ENCODE measurements around the gene ANKS1B.
"Not testable (repeated sequence)": the region's sequence is repeated elsewhere in the genome, so short reads cannot be mapped to it uniquely, and the experiment has no call there.

ANKS1B gene

DNA sequence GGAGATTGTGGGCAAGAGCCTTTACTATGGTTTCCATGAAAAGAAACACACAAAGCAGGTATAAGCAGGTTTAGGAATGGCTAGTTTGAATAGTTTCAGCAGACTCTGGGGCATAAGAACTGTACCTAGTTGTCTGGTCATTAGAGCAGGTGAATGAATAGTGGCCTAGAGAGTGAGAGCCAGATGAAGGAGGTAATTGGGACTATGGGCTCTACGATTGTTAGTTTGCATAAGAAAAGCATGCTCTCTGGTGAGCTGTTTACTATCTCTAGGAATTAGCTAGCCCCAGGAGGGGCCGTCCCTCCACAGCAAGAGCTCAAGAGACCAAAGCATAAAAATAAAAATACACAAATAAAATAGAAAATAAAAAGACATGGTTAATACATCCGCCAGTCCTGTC is 734.6 kb downstream of the ANKS1B start:
- no peaks in the 10 kb centered on the region for H3K36me3 ChIP-seq (ENCODE audit: insufficient read depth, low read length)
- no peak overlapping the region for H2AFZ ChIP-seq (ENCODE audit: low read depth, low read length)
- no peaks in the 10 kb centered on the region for H3K27me3 ChIP-seq (ENCODE audit: insufficient read depth, low read length)
- peaks cover 6% of the 10 kb centered on the region for H3K4me1 ChIP-seq (ENCODE audit: insufficient read depth, low read length)
- H3K4me3 ChIP-seq (ENCODE audit: low read length) = no peak overlapping the region
- H3K9me3 ChIP-seq (ENCODE audit: low read length) = no peaks in the 10 kb centered on the region

GRCh38 chr12:99249543-99249942 is 735.2 kb downstream of the ANKS1B start:
- H3K4me3 ChIP-seq (ENCODE audit: low read length) = no peak overlapping the region
- H3K36me3 ChIP-seq (ENCODE audit: insufficient read depth, low read length) = no peaks in the 10 kb centered on the region
- H2AFZ ChIP-seq (ENCODE audit: low read depth, low read length) = no peak overlapping the region
- H3K27me3 ChIP-seq (ENCODE audit: insufficient read depth, low read length) = no peaks in the 10 kb centered on the region
- H3K4me1 ChIP-seq (ENCODE audit: insufficient read depth, low read length) = peaks cover 6% of the 10 kb centered on the region
- H3K9me3 ChIP-seq (ENCODE audit: low read length) = no peaks in the 10 kb centered on the region

DNA sequence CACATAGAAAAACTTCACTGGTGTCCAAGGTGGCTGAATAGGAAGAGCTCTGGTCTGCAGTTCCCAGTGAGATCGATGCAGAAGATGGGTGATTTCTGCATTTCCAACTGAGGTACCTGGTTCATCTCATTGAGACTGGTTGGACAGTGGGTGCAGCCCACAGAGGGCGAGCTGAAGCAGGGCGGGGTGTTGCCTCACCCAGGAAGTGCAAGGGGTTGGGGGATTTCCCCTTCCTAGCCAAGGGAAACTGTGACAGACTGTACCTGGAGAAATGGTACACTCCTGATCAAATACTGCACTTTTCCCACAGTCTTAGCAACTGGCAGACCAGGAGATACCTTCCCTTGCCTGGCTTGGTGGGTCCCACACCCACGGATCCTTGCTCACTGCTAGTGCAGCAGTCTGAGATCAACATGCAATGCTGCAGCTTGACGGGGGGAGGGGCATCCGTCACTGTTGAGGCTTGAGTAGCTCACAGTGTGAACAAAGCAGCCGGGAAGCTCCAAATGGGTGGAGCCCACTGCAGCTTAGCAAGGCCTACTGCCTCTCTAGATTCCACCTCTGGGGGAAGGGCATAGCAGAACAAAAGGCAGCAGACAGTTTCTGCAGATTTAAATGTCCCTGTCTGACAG is 746.7 kb downstream of the ANKS1B start:
- peaks cover 14% of the 10 kb centered on the region for H3K4me1 ChIP-seq (ENCODE audit: insufficient read depth, low read length)
- not testable (repeated sequence) for H3K9me3 ChIP-seq (ENCODE audit: low read length); H3K36me3 ChIP-seq (ENCODE audit: insufficient read depth, low read length); H3K27me3 ChIP-seq (ENCODE audit: insufficient read depth, low read length)
- peak overlapping the region; percentile 15 for H3K4me3 ChIP-seq (ENCODE audit: low read length)
- H2AFZ ChIP-seq (ENCODE audit: low read depth, low read length) = peak overlapping the region; percentile 46

DNA sequence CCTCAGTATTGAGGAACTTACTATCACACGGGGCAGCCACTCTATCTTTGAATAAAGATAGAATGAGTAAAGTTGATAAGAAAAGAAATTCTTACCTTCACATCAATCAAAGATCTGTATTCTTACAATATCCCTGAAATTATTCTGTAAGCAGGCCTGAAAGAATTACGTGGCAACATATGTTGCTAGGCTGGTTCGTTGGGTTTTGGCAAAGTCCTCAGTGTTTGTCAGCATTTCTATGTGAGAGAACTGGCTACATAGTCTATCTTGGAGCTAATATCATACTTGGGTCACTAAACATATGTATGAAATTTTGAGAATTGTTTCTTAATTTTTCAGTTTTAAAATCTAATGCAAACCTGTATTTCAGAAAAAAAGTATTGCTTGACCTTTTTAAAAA is 749.4 kb downstream of the ANKS1B start:
- no peak overlapping the region for H3K4me3 ChIP-seq (ENCODE audit: low read length)
- H2AFZ ChIP-seq (ENCODE audit: low read depth, low read length) = no peak overlapping the region
- H3K27me3 ChIP-seq (ENCODE audit: insufficient read depth, low read length) = no peaks in the 10 kb centered on the region
- peaks cover 2% of the 10 kb centered on the region for H3K9me3 ChIP-seq (ENCODE audit: low read length)
- peaks cover 14% of the 10 kb centered on the region for H3K4me1 ChIP-seq (ENCODE audit: insufficient read depth, low read length)
- H3K36me3 ChIP-seq (ENCODE audit: insufficient read depth, low read length) = no peaks in the 10 kb centered on the region

DNA sequence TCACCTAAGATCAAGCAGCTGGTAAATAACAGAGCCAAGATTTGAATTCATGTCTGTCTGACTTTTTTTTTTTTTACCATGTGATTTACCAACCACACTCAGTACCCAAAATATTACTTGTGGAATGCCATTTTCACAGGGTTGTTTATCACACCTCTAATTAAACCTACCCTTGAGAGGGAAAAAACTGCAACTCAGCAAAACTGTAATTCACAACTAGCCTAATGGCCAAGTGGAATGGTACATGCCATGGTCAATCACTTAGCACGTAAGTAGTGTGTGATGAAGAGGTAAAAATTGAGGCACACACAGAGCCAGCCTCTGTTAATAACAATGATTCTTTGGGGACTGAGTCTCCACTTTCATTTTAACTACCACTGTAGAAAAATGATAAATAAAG is 750.0 kb downstream of the ANKS1B start:
- H3K4me3 ChIP-seq (ENCODE audit: low read length) = no peak overlapping the region
- no peak overlapping the region for H2AFZ ChIP-seq (ENCODE audit: low read depth, low read length)
- peaks cover 14% of the 10 kb centered on the region for H3K4me1 ChIP-seq (ENCODE audit: insufficient read depth, low read length)
- peaks cover 2% of the 10 kb centered on the region for H3K9me3 ChIP-seq (ENCODE audit: low read length)
- H3K36me3 ChIP-seq (ENCODE audit: insufficient read depth, low read length) = no peaks in the 10 kb centered on the region
- H3K27me3 ChIP-seq (ENCODE audit: insufficient read depth, low read length) = no peaks in the 10 kb centered on the region

- Histone ChIP-seq H2AFZ (ENCODE audit: low read depth, low read length) (no peak overlapping the region), H3K4me1 (ENCODE audit: insufficient read depth, low read length) (no peaks in the 10 kb centered on the region), H3K9me3 (ENCODE audit: low read length) (peaks cover 2% of the 10 kb centered on the region), H3K27me3 (ENCODE audit: insufficient read depth, low read length) (no peaks in the 10 kb centered on the region), H3K4me3 (ENCODE audit: low read length) (no peak overlapping the region), H3K36me3 (ENCODE audit: insufficient read depth, low read length) (no peaks in the 10 kb centered on the region)
These were observed 752.4 kb downstream of the ANKS1B start for GRCh38 chr12:99232324-99232723.

DNA sequence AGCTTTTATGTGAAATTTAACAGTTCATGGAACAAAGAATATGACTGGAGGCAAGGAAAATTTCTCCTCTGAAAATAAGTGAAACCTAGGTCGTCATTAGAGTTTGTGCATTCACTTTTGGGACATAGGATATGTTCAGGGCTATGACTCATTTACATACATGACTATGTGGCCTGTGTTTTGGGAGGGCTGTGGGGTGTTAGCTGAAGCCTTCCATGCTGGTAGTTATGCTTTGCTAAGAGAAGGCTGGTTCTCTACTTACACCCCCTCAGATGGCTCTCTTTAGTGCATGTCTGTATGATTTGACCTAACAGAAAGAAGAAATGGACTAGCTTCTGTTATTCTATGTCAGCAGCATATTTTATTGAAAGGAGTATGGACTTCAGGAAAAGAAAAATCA is 753.7 kb downstream of the ANKS1B start:
- no peaks in the 10 kb centered on the region for H3K9me3 ChIP-seq (ENCODE audit: low read length)
- H2AFZ ChIP-seq (ENCODE audit: low read depth, low read length) = no peak overlapping the region
- H3K4me1 ChIP-seq (ENCODE audit: insufficient read depth, low read length) = no peaks in the 10 kb centered on the region
- H3K36me3 ChIP-seq (ENCODE audit: insufficient read depth, low read length) = no peaks in the 10 kb centered on the region
- H3K4me3 ChIP-seq (ENCODE audit: low read length) = no peak overlapping the region
- no peaks in the 10 kb centered on the region for H3K27me3 ChIP-seq (ENCODE audit: insufficient read depth, low read length)

GRCh38 chr12:99224237-99224636 is 760.5 kb downstream of the ANKS1B start:
- peaks cover 2% of the 10 kb centered on the region for H3K9me3 ChIP-seq (ENCODE audit: low read length)
- no peaks in the 10 kb centered on the region for H3K36me3 ChIP-seq (ENCODE audit: insufficient read depth, low read length)
- no peak overlapping the region for H3K4me3 ChIP-seq (ENCODE audit: low read length)
- no peaks in the 10 kb centered on the region for H3K4me1 ChIP-seq (ENCODE audit: insufficient read depth, low read length)
- no peak overlapping the region for H2AFZ ChIP-seq (ENCODE audit: low read depth, low read length)
- no peaks in the 10 kb centered on the region for H3K27me3 ChIP-seq (ENCODE audit: insufficient read depth, low read length)

DNA sequence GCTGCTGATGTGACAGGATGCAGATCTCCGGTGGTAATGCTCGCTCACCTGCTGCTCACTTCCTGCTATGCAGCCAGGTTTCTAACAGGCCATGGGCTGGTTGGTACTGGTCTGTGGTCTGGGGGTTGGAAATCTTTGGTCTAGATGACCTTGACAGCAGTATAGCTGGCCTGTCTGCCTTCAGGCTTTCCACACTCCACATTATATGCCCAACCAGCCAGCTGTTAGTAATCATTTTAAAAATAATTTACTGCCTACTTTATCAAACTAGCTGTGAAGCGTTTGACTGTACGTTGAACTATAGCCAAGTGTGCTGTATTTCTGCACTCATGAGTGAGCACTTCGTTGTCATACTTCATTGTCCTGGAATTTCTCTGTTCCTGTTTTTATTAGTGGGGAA is 761.2 kb downstream of the ANKS1B start:
- H2AFZ ChIP-seq (ENCODE audit: low read depth, low read length) = no peak overlapping the region
- H3K4me3 ChIP-seq (ENCODE audit: low read length) = no peak overlapping the region
- H3K36me3 ChIP-seq (ENCODE audit: insufficient read depth, low read length) = no peaks in the 10 kb centered on the region
- H3K9me3 ChIP-seq (ENCODE audit: low read length) = peaks cover 2% of the 10 kb centered on the region
- H3K4me1 ChIP-seq (ENCODE audit: insufficient read depth, low read length) = no peaks in the 10 kb centered on the region
- H3K27me3 ChIP-seq (ENCODE audit: insufficient read depth, low read length) = no peaks in the 10 kb centered on the region

- Histone ChIP-seq H3K4me3 (ENCODE audit: low read length) (no peak overlapping the region), H2AFZ (ENCODE audit: low read depth, low read length) (no peak overlapping the region), H3K36me3 (ENCODE audit: insufficient read depth, low read length) (no peaks in the 10 kb centered on the region), H3K9me3 (ENCODE audit: low read length) (peaks cover 5% of the 10 kb centered on the region), H3K4me1 (ENCODE audit: insufficient read depth, low read length) (no peaks in the 10 kb centered on the region), H3K27me3 (ENCODE audit: insufficient read depth, low read length) (no peaks in the 10 kb centered on the region)
These were observed 771.7 kb downstream of the ANKS1B start for GRCh38 chr12:99213047-99213446.

DNA sequence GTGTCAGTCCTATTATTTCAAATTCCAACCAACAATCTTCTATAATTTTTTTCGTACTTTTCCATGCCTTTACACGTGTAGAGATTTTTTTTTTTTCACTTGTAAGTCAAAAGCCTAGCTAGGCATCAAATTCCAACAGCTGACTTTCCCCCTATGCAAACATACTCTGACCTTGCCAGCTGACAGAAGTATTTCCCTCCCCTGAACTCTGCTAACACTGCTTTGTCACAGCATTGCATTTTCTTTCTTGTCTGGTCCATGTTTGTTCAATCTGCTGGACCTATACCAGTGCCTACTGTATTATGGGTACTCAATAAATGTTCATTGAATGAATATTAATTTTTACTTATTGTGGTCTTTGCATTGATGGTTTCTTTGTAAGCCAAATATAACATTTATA is 772.5 kb downstream of the ANKS1B start:
- Histone ChIP-seq H3K9me3 (ENCODE audit: low read length) (peaks cover 5% of the 10 kb centered on the region), H3K4me1 (ENCODE audit: insufficient read depth, low read length) (no peaks in the 10 kb centered on the region), H2AFZ (ENCODE audit: low read depth, low read length) (no peak overlapping the region), H3K4me3 (ENCODE audit: low read length) (no peak overlapping the region), H3K36me3 (ENCODE audit: insufficient read depth, low read length) (no peaks in the 10 kb centered on the region), H3K27me3 (ENCODE audit: insufficient read depth, low read length) (no peaks in the 10 kb centered on the region)

- Histone ChIP-seq H3K4me3 (ENCODE audit: low read length) (no peak overlapping the region), H3K27me3 (ENCODE audit: insufficient read depth, low read length) (no peaks in the 10 kb centered on the region), H3K36me3 (ENCODE audit: insufficient read depth, low read length) (no peaks in the 10 kb centered on the region), H2AFZ (ENCODE audit: low read depth, low read length) (no peak overlapping the region), H3K9me3 (ENCODE audit: low read length) (peaks cover 2% of the 10 kb centered on the region), H3K4me1 (ENCODE audit: insufficient read depth, low read length) (no peaks in the 10 kb centered on the region)
These were observed 779.6 kb downstream of the ANKS1B start for GRCh38 chr12:99205111-99205510.

DNA sequence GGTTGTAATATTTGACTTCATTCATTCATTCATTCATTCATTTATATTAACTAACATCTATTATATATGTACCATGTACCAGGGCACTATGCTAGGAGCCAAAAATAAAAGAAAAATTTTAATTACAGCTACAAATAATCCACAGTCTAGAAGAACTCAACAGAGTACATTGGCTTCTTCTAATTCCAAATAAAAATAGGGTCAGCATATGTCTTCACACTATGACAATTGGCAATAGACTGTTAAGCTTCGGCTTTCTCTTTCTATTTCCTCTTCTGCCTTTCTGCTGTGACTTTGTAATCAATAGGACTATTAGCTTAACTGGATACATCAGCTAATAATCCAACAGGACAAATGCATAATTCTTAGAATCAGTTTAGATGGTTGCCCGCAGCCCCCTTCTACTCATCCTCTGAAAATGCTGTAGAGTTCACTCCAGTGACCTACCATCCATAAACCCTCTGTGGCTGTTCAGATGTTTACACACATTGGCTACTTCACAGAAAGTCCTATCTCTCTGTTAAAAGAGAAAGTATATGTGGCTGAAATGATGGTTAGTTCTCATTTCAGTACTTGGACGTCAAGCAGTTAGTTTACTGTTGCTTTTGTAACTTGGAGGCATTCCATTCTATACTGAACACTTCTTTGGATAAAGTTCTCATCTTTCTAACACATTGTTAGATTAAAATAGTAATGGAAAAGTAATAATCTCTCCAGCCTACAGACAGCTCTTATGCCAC is 782.7 kb downstream of the ANKS1B start:
- no peaks in the 10 kb centered on the region for H3K9me3 ChIP-seq (ENCODE audit: low read length)
- H3K4me3 ChIP-seq (ENCODE audit: low read length) = no peak overlapping the region
- H3K27me3 ChIP-seq (ENCODE audit: insufficient read depth, low read length) = no peaks in the 10 kb centered on the region
- no peaks in the 10 kb centered on the region for H3K4me1 ChIP-seq (ENCODE audit: insufficient read depth, low read length)
- H2AFZ ChIP-seq (ENCODE audit: low read depth, low read length) = no peak overlapping the region
- H3K36me3 ChIP-seq (ENCODE audit: insufficient read depth, low read length) = no peaks in the 10 kb centered on the region

Measured in neuron (in vitro differentiated cells).